Measurements from ENCODE around the gene S100PBP. TPM values are rescaled to one million over a fixed set of nuclear protein-coding genes. Genes with fewer than 3 reads are reported as not detected.

Gene S100PBP
- total and polyA plus RNA-seq, 2 donors (not counting 3 experiments of a cell fraction or from before 2014, with no cell fraction given) = 15.4 to 38.6 TPM

GRCh38 chr1:32798191-32798590 lies 19.3 kb upstream of the S100PBP start:
- Histone ChIP-seq H3K27me3 (ENCODE audit: control insufficient read depth in 2 of 2, insufficient read depth in 2 of 2, low read length in 2 of 2) (no peaks in the 10 kb centered on the region), H3K4me1 (ENCODE audit: control insufficient read depth, extremely low read depth, insufficient read depth, low read length) (peaks cover 8% of the 10 kb centered on the region), H4K20me1 (replicated peaks; ENCODE audit: control insufficient read depth, extremely low read depth, insufficient read depth, low read length) (no peaks in the 10 kb centered on the region), H3K4me3 (replicated peaks in 1 of 3; ENCODE audit: insufficient read depth in 1 of 3, low read depth in 1 of 3, low read length in 3 of 3) (no peak overlapping the region), H3K4me2 (ENCODE audit: insufficient read depth, low read length) (no peak overlapping the region), H3K79me2 (ENCODE audit: control insufficient read depth, insufficient read depth, low read length) (peaks cover 16% of the 10 kb centered on the region), H3K27ac (ENCODE audit: insufficient read depth, low read depth, low read length) (no peak overlapping the region), H2AFZ (ENCODE audit: low read depth, low read length) (no peak overlapping the region), H3K9me3 (replicated peaks; ENCODE audit: control insufficient read depth, insufficient read depth, low read length) (no peaks in the 10 kb centered on the region), H3K36me3 (ENCODE audit: control insufficient read depth in 2 of 2, extremely low read depth in 1 of 2, insufficient read depth in 2 of 2, low read length in 2 of 2) (peaks cover 6 to 9% of the 10 kb centered on the region in 2 experiments), H3K9ac (replicated peaks; ENCODE audit: extremely low read depth, insufficient read depth, low read length) (no peak overlapping the region), H3K9me1 (replicated peaks; ENCODE audit: control insufficient read depth, extremely low read depth, insufficient read depth, low read length) (no peaks in the 10 kb centered on the region)
- DNase-seq (ENCODE audit: low read depth, low spot score) (no peak), FAIRE-seq (no peak)
- intact Hi-C loops (cut with micrococcal nuclease) = no loop called here
- no TSS peak for BruUV-seq (replicated peaks)
- CTCF ChIA-PET = no interaction called here
- POLR2A ChIA-PET = no interaction called here
- dilution Hi-C loops (cut with MboI; ENCODE audit: extremely low pct_ligation_motif_present, low sequenced_read_pairs) = no loop called here
- TF ChIP-seq MYC (IDR thresholded peaks at IDR 0.05; ENCODE audit: low read depth, low read length) (no peak), MAX (IDR thresholded peaks at IDR 0.05; ENCODE audit: insufficient read depth, insufficient read length) (no peak), CTCF (IDR thresholded peaks at IDR 0.05; ENCODE audit: extremely low read depth in 1 of 2, insufficient read depth in 1 of 2, low read depth in 1 of 2, low read length in 2 of 2) (no peak), EZH2 (IDR thresholded peaks at IDR 0.05; ENCODE audit: borderline replicate concordance, low read depth, low read length, severe bottlenecking) (no peak), FOS (IDR thresholded peaks at IDR 0.05; ENCODE audit: borderline replicate concordance, insufficient read depth, low read length) (no peak), POLR2A (IDR thresholded peaks at IDR 0.05; ENCODE audit: low read depth, low read length) (no peak), GATA2 (IDR thresholded peaks at IDR 0.05; ENCODE audit: insufficient read depth, insufficient read length, low read depth, low read length) (no peak), JUN (IDR thresholded peaks at IDR 0.05; ENCODE audit: borderline replicate concordance, insufficient read depth, insufficient read length, low read depth) (no peak)
